ENCODE data around the gene TMEM120B.
"Not testable (repeated sequence)": the region's sequence is repeated elsewhere in the genome, so short reads cannot be mapped to it uniquely, and the experiment has no call there.

TMEM120B gene

GRCh38 chr12:121748571-121749265 lies 36.2 kb downstream of the TMEM120B start:
- DNase-seq: no peak

- no peak for DNase-seq
These were observed 36.7 kb downstream of the TMEM120B start for GRCh38 chr12:121749267-121749666.

- no peak for DNase-seq
These were observed 38.0 kb downstream of the TMEM120B start for GRCh38 chr12:121750507-121750955.

- no peak for DNase-seq
These were observed 38.5 kb downstream of the TMEM120B start for GRCh38 chr12:121751034-121751433.

GRCh38 chr12:121751749-121752351 lies 39.3 kb downstream of the TMEM120B start:
- DNase-seq: no peak

- no peak for DNase-seq
These were observed 41.3 kb downstream of the TMEM120B start for GRCh38 chr12:121753844-121754264.

GRCh38 chr12:121754836-121755235 lies 42.3 kb downstream of the TMEM120B start:
- no peak for DNase-seq

GRCh38 chr12:121755591-121755990 lies 43.0 kb downstream of the TMEM120B start:
- no peak for DNase-seq

GRCh38 chr12:121758536-121758935 lies 46.0 kb downstream of the TMEM120B start:
- DNase-seq: not testable (repeated sequence)

- no peak for DNase-seq
These were observed 49.7 kb downstream of the TMEM120B start for GRCh38 chr12:121762269-121762668.

GRCh38 chr12:121764808-121765207 lies 52.3 kb downstream of the TMEM120B start:
- DNase-seq: no peak

GRCh38 chr12:121765573-121765972 lies 53.0 kb downstream of the TMEM120B start:
- DNase-seq: peak; percentile 72

- DNase-seq: peak; percentile 54
These were observed 53.9 kb downstream of the TMEM120B start for GRCh38 chr12:121766290-121767039.

- peak; percentile 79 for DNase-seq
These were observed 55.0 kb downstream of the TMEM120B start for GRCh38 chr12:121767525-121768016.

GRCh38 chr12:121769297-121769830 lies 56.8 kb downstream of the TMEM120B start:
- no peak for DNase-seq

GRCh38 chr12:121769831-121770301 lies 57.3 kb downstream of the TMEM120B start:
- DNase-seq: no peak

- DNase-seq: no peak
These were observed 57.8 kb downstream of the TMEM120B start for GRCh38 chr12:121770388-121770787.

- no peak for DNase-seq
These were observed 58.5 kb downstream of the TMEM120B start for GRCh38 chr12:121770813-121771625.

- no peak for DNase-seq
These were observed 60.6 kb downstream of the TMEM120B start for GRCh38 chr12:121773011-121773777.

GRCh38 chr12:121774968-121775474 lies 62.5 kb downstream of the TMEM120B start:
- DNase-seq: no peak

GRCh38 chr12:121775501-121775900 lies 62.9 kb downstream of the TMEM120B start:
- DNase-seq: no peak

All from DMS 273 treated with DMSO at 0.1 percent for 48 hours (cell line).